ENCODE data around the gene ADH4. TPM values are rescaled to one million over a fixed set of nuclear protein-coding genes. Genes with fewer than 3 reads are reported as not detected.
A peak's percentile ranks its signal among the peaks of the same experiment; 100 is the strongest.

The ADH4 gene
- total RNA-seq, 2 experiments from 2014 or later = not detected

- Histone ChIP-seq H3K79me2 (ENCODE audit: insufficient read depth, low read depth, low read length) (peaks cover 34% of the 10 kb centered on the region), H3K27ac (ENCODE audit: low read depth, low read length, poor library complexity, severe bottlenecking) (peak within 1 kb of the TSS; percentile 50), H3K4me2 (ENCODE audit: low read length) (peak within 1 kb of the TSS; percentile 78), H3K9me3 (ENCODE audit: low read length) (no peaks in the 10 kb centered on the region), H4K20me1 (ENCODE audit: insufficient read depth, low read length) (no peaks in the 10 kb centered on the region), H3K4me3 (ENCODE audit: low read depth, low read length, poor library complexity, severe bottlenecking) (peak within 1 kb of the TSS; percentile 75), H3K36me3 (ENCODE audit: insufficient read depth, low read length) (peaks cover 19% of the 10 kb centered on the region), H2AFZ (ENCODE audit: low read length) (peak within 1 kb of the TSS; percentile 78), H3K9me2 (ENCODE audit: insufficient read depth, low read length) (no peaks in the 10 kb centered on the region), H3K4me1 (ENCODE audit: insufficient read depth, low read length, poor library complexity, severe bottlenecking) (peaks cover 23% of the 10 kb centered on the region)
- ChIA-PET POLR2A (interaction anchor here (0.6 to 2.5 kb wide), 21 partner anchors 9 to 862 kb away, joined by 3 to 20 read pairs (median 4); partner anchors contain the start of genes DAPP1, H2AZ1 and METAP1), CTCF (ENCODE audit: unreplicated experiment) (interaction anchor here (0.6 to 0.8 kb wide), 3 partner anchors 94 to 850 kb away, joined by 3 to 6 read pairs (median 3); partner anchors contain the start of gene METAP1)
- DNase-seq (ENCODE audit: low spot score) = peak; percentile 93
- TF ChIP-seq EZH2phosphoT487 (IDR thresholded peaks at IDR 0.05; ENCODE audit: borderline replicate concordance, low read depth, low read length) (no peak), CTCF (conservative IDR thresholded peaks at IDR 0.05; ENCODE audit: low read length) (no peak)
- BruUV-seq (replicated peaks) = TSS peak; percentile 93
- intact Hi-C loops (cut with micrococcal nuclease; ENCODE audit: unreplicated experiment) = loop anchor here (1.0 to 10.0 kb wide), 6 partner anchors 93 to 944 kb away; partner anchors contain the start of genes EIF4E, H2AZ1, METAP1 and RAP1GDS1
Observed at GRCh38 chr4:99088481-99089365, 55.4 kb downstream of the ADH4 start, which contains the start of gene ADH5. Gene ADH5 (minus strand): TSS chr4:99088788. CDS start chr4:99088700, 88 bp downstream.

GRCh38 chr4:99088023-99088449, 56.1 kb downstream of the ADH4 start:
- Histone ChIP-seq H3K4me2 (ENCODE audit: low read length) (peak overlapping the region; percentile 72), H3K9me3 (ENCODE audit: low read length) (no peaks in the 10 kb centered on the region), H3K27ac (ENCODE audit: low read depth, low read length, poor library complexity, severe bottlenecking) (peak overlapping the region; percentile 50), H2AFZ (ENCODE audit: low read length) (peak overlapping the region; percentile 74; the same call in 1 of the 2 replicates), H3K4me3 (ENCODE audit: low read depth, low read length, poor library complexity, severe bottlenecking) (peak overlapping the region; percentile 75), H3K9me2 (ENCODE audit: insufficient read depth, low read length) (no peaks in the 10 kb centered on the region), H3K36me3 (ENCODE audit: insufficient read depth, low read length) (peaks cover 25% of the 10 kb centered on the region), H3K4me1 (ENCODE audit: insufficient read depth, low read length, poor library complexity, severe bottlenecking) (peaks cover 23% of the 10 kb centered on the region), H4K20me1 (ENCODE audit: insufficient read depth, low read length) (no peaks in the 10 kb centered on the region), H3K79me2 (ENCODE audit: insufficient read depth, low read depth, low read length) (peaks cover 34% of the 10 kb centered on the region)
- CTCF ChIA-PET (ENCODE audit: unreplicated experiment) = interaction anchor here (0.6 to 0.8 kb wide), 2 partner anchors 93 to 851 kb away, joined by 3 to 6 read pairs; partner anchors contain the start of gene METAP1
- POLR2A ChIA-PET = interaction anchor here (0.6 to 2.5 kb wide), 17 partner anchors 8 to 862 kb away, joined by 3 to 20 read pairs (median 4); partner anchors contain the start of genes DAPP1, H2AZ1 and METAP1
- intact Hi-C loops (cut with micrococcal nuclease; ENCODE audit: unreplicated experiment) = loop anchor here (1.0 to 10.0 kb wide), 6 partner anchors 93 to 943 kb away; partner anchors contain the start of genes EIF4E, H2AZ1, METAP1 and RAP1GDS1
- peak; percentile 52 for DNase-seq (ENCODE audit: low spot score)
- no peak for TF ChIP-seq CTCF (conservative IDR thresholded peaks at IDR 0.05; ENCODE audit: low read length)
- no peak for TF ChIP-seq EZH2phosphoT487 (IDR thresholded peaks at IDR 0.05; ENCODE audit: borderline replicate concordance, low read depth, low read length)
- BruUV-seq (replicated peaks) = TSS peak; percentile 75
